GM18868 (cell line): Measurements from ENCODE around the gene CAB39L.
A peak's percentile ranks its signal among the peaks of the same experiment; 100 is the strongest.

Experiments
- ATAC-seq: cut with Tn5 transposase; IDR thresholded peaks from one replicate; pipeline ENCODE4 v1.9.1; 2021; ENCODE audit warnings: mild to moderate bottlenecking, moderate library complexity; ENCODE audit not compliant: unreplicated experiment

Gene CAB39L

DNA sequence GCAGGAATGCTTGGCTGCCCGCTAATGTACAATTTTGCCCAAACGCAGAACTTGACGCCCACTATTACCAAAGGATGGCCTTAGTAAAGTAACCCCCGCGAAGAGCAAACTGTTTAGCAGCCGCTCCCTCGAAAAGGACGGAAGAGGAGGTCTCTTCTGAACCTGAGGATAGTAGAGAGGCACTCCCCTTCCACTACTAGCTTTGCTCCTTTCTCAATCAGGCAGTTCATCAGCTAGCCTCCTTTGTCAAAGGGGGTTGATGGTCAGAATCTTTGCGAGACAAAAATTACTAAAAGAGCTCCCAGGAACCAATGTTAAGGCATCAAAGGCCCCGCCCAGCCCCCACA, 534 bp downstream of the CAB39L start:
- no peak for ATAC-seq

DNA sequence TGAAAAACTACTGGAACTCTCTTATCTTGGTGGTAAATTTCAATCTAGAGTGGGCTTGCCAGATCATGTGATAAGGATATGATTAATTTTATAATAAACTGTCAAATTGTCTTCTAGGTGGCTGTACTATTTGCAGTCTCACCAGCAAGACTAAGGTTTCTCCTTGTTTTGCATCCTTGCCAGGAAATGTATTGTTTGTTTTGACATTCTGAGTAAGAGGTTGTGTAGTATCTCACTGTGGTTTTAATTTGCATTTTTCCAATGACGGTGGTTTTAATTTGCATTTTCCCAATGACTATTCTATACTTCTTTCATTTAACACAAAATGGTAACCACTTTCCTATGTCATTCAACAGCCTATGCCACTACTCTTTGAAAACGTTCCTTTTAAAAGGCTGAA, 2.0 kb downstream of the CAB39L start:
- no peak for ATAC-seq

DNA sequence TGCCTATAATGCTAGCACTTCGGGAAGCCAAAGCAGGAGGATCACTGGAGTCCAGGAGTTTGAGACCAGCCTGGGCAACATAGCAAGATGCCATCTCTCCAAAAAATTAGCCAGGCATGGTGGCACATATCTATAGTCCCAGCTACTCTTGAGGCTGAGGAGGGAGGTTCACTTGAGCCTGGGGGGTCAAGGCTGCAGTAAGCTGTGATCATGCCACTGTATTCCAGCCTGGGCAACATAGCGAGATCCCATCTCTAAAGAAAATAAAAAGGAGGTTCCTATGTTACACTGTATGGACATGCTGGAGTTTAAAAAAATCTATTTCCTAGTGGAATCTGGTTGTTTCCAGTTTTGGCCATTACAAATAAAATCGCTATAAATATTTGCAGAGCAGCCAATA, 2.6 kb downstream of the CAB39L start:
- ATAC-seq: no peak

DNA sequence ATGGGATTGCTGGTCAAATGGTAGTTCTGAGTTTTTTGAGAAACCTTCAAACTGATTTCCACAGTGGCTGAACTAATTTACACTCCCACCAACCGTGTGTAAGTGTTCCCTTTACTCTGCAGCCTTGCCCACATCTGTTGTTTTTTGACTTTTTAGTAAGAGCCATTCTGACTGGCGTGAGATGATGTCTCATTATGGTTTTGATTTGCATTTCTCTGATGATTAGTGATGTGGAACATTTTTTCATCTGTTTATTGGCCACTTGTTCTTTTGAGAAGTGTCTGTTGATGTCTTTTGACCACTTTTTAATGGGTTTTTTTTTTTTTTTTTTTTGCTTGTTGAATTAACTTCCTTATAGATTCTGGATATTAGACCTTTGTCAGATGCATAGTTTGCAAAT, 4.3 kb downstream of the CAB39L start:
- ATAC-seq: no peak

DNA sequence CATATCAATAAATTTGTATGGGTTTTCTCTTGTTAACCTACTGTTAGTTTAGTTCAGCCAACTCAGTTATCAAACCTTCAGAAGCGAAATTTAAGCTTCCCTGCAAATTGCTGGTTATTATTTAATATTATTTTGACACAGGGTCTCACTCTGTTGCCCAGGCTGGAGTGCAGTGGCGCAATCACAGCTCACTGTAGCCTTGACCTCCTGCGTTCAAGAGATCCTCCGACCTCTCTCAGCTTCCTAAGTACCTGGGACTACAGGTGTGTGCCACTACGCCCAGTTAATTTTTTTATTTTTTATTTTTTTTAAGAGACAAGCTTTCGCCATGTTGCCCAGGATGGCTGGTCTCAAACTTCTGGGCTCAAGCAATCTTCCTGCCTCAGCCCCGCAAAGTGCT, 6.2 kb downstream of the CAB39L start:
- ATAC-seq: no peak

DNA sequence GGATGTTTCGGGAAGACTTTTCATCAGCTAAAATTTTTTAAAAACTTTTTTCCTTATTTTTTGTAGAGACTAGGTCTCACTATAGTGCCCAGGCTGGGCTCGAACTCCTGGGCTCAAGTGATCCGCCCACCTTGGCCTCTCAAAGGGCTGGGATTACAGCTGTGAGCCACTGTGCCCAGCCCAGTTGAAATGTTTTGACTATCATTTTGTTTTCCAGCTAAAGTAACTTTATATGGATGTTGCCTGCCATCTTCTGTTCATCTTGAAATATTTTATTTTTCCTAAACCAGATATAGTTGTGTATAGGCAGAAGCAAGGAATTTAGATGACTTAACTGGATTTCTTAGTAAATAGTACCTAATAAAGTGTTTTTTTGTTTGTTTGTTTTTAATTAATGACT, 7.0 kb downstream of the CAB39L start:
- no peak for ATAC-seq

DNA sequence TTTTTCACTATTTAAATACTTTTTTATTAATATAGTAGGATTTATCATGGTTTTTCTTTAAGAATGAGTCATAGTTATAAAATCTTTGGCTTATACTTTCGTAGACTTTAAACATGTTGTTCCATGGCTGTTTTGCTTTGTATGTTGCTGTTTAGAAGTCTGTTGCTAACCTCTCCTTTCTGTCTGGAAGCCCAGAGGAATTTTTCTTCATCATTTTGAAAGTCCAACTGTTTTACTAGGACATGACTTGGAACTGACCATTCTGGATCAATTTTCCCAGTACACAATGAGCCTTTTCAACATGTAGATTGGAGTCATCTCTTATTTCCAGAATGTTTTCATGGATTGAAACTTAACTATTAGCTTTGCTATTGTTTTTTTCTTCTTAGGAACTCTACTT, 7.9 kb downstream of the CAB39L start:
- no peak for ATAC-seq

DNA sequence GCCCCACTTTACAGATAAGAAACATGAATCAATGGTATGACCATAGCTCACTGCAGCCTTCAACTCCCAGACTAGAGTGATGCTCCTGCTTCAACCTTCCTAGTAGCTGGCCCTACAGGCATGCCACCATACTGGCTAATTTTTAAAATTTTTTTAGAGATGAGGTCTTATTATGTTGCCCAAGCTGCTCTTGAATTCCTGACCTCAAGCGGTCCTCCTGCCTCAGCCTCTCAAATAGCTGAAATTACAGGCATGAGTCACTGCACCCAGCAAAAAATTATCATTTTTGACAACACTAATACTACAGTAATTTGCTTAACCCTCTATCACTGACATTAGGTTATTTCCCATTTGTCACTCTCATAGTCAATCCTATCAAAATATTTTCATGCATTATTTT, 14.7 kb downstream of the CAB39L start:
- no peak for ATAC-seq

DNA sequence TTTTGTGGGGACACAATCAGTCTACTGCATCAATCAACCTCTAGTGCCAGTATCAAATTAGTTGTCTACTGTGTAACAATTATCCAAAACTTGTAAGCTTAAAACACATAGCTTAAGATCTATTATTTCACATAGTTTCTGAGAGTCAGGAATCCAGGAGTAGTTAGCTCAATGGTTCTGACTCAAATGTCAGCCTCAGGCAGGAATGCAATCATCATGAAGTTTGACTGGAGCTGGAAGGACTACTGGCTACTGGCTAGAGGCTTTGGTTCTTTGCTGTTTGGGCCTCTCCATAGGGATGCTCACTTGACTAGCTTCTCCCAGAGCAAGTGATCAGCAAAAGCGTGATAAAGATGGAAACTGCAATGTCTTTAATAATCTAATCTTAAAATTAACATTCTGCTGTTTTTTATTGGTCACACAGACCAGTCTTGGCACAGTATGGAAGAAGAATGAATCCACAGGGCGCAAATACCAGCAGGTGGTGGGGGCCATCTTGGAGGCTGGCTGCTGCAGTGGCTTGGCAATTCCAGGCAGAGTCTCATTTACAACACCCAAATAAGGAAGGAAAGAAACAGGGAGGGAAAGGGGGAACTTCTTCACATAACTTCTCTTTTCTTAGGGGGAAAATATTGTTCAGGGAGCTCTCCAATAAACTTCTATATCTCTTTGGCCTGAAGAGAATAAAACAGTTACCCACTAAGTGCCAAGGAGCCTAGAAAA, 15.7 kb downstream of the CAB39L start:
- ATAC-seq: no peak

DNA sequence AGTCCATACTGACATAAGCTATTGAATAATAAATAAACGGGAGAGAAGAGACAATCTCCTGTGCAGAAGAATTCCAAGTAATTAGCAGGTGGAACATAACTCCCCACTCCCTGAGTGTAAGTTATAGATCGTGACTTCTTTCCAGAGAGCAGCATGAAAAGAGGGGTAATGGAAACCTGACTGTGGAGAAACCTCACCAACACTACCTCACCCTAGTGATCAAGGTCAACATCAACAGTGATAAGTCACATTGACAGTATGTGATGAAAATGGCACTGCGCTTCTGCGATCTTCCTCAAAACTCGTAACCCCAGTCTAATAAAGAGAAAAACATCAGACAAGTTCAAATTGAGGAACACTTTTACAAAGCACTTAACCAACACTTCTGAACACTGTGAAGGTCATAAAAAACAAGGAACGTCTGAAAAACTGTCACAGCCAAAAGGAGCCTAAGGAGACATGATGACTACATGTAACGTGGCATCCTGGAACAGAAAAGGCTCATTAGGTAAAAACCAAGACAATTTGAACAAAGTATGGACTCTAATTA, 19.8 kb downstream of the CAB39L start:
- ATAC-seq: no peak

DNA sequence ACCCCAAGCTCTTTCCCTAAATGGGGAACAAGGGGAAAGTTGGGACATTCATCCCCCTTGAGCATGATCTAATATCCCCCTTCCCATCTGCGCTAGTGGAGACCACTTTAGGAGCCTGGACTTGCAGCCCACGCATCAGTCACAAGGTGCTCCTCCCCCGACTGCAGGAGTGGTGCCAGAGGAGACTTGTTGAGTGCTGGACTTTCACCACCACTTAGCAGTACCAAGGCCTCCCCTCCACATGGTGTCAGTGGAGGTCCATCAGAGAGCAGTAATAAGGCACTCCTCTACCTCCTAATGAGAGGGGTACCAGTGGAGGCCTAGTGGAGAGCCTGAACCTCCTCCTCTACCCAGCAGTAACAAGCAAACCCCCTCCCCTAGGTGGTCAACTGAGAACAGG, 22.5 kb downstream of the CAB39L start:
- ATAC-seq: peak; percentile 87

DNA sequence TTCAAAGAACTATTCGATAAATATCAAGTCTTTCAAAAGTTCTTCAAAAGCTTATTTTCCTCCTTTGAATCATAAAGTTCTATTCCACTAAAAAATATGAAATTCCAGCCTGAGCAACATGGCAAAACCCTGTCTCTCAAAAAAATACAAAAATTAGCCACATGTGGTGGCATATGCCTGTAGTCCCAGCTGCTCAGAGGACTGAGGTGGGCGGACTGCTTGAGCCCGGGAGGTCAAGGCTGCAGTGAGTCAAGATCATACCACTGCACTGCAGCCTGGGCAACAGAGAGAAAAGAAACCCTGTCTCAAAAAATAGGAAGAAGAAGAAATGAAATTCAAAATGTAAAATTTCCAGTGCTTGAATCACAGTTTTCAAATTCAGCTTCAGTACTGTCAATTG, 24.6 kb downstream of the CAB39L start:
- no peak for ATAC-seq

DNA sequence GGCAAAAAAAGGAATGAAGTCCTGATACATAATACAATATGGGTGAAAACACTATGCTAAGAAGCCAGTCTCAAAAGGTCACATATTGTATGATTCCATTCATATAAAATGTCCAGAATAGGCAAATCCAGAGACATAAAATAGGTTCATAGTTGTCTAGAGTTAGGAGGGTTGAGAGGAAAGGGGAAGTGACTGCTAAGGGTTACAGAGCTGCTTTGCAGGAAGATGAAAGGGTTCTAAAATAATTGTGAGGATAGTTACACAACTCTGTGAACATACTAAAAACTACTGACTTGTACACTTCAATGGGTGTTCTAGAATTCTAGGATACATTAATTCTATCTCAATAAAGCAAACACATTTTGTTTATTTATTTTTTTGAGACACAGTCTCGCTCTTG, 25.7 kb downstream of the CAB39L start:
- no peak for ATAC-seq

DNA sequence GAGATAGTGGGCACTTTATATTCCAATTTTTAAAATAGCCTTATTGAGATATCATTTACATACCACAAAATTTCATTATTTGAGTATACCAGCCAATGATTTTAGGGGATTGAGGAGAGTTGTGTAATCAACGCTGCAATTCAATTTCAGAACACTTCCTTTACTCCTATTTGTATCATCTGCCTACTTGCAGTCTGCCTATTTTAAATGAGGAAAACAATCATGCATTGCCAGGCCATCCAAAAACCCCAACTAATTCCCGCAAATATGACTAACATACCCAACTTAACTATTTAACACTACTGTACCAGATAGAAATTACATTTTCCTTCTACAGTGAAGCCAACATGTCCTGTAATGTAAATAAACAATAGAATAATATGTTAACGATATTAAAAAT, 26.7 kb downstream of the CAB39L start:
- no peak for ATAC-seq

DNA sequence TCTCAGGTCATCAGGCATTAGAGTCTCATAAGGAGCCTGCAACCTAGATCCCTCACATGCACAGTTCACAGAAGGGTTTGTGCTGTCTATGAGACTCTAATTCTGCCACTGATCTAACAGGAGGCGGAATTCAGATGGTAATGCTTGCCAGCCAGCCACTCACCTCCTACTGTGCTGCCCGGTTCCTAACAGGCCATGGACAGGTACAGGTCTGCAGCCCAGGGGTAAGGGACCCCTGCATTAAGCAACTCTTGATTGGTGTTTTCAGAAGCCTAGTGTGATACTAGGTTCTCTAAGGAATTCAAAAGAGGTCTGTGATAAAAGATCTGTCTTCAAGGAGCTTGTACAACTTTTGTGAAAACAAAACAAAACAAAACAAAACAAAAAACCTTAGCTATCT, 31.1 kb downstream of the CAB39L start:
- ATAC-seq: no peak

DNA sequence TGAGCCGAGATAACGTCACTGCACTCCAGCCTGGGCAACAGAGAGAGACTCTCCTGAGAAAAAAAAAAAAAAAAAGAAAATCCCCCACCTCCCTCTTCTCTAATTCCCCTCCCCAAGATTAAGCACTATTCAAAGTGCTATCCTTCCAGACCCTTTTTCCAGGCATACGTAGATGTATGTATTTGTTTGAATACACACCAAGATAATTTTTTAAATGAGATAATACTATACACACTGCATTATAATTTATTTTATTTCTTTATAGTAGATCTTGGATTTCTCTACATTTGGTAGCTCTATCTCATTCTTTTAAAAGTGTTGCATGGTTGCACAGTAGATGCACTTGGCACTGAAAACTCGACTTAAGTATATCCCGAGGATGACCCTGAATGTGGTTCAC, 32.5 kb downstream of the CAB39L start:
- no peak for ATAC-seq

DNA sequence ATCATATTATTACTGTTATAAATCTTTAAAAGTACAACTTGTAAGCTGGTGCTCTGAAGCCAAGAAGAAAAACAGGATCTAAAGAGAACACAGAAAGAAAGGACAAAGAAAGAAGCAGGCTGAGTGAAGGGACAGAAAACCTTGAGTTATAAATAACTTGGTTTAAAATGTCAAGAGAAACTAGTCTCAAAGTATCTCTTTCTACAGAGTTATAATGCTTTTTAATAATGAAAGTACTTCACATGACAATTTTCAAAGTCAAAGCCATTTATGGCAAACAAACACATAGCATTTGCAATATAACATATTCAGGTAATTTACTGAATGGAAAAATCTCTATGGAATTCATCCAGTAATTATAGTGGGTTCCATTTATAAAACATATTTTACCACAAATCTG, 33.4 kb downstream of the CAB39L start:
- ATAC-seq: no peak

DNA sequence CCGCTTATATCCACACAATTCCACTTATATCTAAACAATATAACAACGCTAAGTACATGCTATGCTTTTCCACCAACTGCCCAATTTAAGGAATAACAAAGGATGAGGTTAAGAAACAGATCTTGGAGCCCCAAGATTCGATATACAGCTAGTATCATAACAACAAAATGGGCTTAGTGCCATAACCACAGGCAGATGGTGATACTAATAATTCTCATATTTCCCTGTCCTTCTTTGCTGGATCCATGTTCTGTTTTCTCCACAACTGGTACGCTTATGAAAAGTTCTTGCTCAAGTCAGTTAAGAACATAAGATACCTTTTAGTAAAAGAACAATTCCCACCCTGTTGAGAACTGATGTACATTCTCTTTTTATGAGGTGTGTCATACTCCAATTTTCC, 33.9 kb downstream of the CAB39L start:
- no peak for ATAC-seq

DNA sequence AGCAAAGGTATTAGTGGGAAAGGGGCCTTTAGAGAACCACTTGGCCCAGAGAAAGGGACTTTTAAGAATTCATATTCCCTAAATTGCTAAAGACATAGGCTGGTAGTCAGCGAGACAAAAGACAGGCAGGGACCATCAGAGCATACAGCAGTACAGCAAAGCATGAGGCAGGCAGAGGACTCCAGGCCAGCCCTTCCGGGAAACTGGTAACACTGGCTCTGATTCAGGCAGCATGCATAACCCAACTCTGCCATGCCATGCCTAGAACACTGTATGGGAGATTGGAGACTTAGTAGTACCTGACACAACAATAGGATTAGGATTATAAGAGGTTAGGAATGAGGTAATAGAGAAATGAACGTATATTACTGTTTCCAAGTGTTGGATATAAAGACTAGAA, 34.9 kb downstream of the CAB39L start:
- no peak for ATAC-seq

DNA sequence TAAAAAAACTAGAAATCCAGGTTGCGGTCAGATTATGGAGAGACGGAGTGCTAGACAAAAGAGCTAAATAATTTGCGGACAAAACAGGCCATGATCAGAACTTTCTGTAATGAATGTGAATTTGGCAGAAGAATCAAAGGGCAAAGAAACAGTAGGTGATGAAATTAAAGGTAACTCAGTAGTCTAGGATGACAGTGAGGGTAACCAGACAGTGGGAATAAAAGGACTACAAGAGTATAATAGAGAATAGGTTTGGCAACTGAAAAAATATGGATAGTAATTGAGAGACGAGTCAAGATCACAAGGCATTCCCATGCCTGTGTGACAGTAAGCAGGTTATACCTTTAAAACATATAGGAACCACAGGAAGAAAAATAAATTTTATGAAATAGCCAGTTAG, 35.9 kb downstream of the CAB39L start:
- no peak for ATAC-seq

DNA sequence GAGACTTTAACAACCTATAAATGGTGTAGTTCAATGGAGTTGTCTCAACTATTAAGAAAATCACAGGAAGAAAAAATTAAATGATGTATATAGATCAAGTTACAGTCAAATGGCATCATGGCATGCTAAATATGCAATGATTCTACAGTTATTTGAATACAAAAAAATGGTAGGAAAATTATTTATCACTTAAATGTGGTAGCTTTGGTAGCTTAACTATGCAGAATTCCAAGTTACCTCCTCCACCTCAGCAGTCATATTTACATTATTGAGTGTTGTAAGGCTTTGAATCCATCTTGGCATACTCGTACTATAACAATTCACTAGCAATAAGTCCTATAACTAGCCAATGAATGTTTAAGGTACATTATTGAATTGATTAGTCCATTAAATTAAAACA, 36.8 kb downstream of the CAB39L start:
- ATAC-seq: no peak

DNA sequence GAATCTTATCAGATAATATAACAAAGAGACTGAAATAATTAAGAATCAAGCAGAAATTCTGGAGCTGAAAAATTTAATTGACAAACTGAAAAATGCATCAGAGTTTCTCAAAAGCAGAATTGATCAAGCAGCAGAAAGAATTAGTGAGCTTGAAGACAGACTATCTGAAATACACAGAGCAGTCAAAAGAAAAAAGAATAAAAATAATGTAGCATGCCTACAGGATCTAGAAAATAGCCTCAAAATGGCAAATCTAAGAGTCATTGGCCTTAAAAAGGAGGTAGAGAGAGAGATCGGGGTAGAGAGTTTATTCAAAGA, 39.2 kb downstream of the CAB39L start:
- no peak for ATAC-seq

DNA sequence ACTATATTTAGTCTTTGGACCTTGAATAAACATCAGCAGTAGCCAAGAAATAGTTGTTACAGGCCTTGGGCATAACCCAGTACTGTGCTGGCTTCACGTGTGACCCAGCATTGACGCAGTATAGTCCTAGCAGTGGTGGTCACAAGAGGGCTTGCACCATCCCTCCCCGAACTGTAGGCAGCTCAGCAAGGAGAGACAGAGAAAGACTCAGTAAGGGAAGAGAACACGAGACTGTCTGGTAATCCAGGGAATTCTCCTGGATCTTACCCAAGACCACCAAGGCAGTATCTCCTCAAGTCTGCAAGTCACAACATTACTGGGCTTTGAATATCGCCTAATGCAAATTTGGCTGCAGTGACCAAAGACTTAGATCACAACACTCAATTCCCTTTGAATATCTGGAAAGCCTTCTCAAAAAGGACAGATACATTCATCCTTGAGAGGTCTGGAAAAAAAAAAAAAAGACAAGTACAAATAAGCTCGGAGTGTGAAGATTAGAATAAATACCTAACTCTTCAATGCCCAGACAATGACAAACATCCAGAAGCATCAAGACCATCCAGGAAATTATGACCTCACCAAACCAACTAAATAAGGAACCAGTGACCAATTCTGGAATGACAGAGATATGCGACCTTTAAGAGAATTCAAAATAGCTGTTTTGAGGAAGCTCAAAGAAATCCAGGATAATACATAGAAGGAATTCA, 39.7 kb downstream of the CAB39L start:
- ATAC-seq: no peak
